ENCODE measurements around the gene GLTPD2. TPM values are rescaled to one million over a fixed set of nuclear protein-coding genes. Genes with fewer than 3 reads are reported as not detected.

The GLTPD2 gene
- not detected in 2 replicates for total RNA-seq

DNA sequence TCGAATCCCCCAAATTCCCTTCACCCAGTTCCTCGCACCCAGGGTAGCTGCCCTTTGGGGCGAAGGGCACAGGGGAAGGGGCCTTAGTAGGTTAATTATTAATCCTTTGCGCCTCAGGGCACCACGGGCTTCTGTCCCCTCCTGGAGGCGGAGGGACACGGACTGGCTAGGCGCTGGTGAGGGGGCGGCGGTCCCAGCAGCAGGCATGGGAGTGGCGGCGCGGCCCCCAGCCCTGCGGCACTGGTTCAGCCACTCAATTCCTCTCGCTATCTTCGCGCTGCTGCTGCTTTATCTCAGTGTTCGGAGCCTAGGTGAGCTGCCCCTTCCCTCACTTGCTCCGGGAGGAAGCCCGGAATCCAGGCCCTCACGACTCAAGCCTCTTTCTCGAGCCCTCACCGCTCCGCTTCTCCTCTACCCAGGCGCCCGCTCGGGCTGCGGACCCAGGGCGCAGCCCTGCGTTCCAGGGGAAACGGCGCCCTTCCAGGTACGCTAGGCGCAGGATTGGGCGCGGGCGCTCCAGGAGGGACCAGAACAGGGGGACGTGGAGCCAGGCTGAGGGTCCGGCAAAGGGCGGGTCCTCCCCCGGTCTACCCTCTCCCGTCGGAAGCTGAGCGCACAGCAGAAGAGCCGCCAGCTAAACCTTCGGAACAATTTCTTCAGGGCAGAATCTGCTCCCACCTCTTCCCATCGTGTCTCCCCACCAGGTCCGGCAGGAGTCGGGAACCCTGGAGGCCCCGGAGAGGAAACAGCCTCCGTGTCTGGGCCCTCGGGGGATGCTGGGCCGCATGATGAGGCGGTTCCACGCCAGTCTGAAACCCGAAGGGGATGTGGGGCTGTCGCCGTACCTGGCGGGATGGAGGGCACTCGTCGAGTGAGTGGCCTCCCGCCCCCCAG, at the start of gene GLTPD2:
Gene GLTPD2 (plus strand): TSS at position 158 of the 894 bp plus-strand sequence. CDS start 48 bp downstream, at position 206.
- no peak for DNase-seq (ENCODE audit: low read depth, low spot score)

DNA sequence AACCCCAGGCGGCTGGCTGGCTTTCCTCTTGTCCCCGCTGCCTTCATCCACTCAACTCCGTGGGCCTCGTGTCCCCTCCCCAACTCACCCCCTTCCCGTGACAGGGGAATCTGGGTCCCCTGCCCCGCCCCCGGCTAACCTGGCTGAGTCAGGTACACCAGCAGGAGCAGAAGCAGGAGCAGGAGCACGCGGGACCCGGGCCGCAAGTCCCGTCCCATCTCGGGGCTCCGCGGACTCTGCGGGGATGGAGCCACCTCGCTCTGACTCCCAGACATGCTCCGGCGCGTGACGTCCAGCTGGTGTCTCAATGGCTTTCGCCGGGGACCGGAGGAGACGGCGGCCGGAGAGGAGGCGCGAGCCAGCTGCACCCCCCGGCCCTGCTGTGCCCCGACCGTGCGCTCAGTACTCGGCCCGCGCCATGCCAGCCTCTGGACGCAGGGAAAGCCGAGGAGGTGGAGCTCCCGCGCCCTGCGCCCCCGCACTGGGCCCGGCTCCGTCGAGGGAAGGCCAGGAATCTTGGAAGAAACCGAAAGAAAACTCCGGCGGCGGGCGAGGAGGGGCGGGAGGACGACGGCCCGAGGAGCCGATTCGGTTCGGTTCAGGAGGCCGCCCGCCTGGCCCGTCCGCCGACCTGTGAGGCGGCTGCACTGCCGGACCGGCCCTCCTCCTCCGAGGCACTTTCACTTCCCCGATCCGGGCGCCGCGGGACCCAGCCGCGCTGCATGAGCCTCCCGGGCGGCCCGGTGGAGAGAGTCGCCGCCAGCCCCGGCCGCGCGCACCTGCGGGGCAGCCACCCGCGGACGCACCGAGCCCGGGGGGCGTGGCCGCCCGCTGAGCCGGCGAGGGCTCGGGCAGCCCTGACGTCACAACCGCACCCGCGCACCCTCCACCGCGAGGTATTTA, 49.4 kb upstream of the GLTPD2 start, which contains the start of the genes CXCL16 and ZMYND15:
Gene CXCL16 (minus strand): TSS at position 807 of the 903 bp plus-strand sequence. CDS start 589 bp downstream, at position 218.
Gene ZMYND15 (plus strand): TSS at position 712 of the 903 bp plus-strand sequence. CDS start 716 bp downstream, outside the sequence.
- DNase-seq (ENCODE audit: low read depth, low spot score): no peak

DNA sequence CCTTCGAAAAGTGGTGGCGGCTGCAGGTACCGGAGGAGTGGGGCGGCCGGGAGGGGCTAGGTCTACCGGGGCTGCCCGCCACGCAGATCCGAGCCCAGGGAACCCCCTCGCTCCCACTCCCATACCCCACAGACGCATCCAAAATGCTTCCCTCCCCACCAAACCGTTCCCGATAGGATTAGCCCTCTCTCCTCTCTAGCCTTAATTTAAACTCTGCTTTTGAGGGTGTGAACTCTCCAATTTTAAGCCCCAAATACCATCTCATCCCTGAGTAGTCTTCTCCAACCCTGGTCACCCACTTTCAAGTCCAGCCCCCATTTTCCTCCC, 48.8 kb upstream of the GLTPD2 start:
- no peak for DNase-seq (ENCODE audit: low read depth, low spot score)

DNA sequence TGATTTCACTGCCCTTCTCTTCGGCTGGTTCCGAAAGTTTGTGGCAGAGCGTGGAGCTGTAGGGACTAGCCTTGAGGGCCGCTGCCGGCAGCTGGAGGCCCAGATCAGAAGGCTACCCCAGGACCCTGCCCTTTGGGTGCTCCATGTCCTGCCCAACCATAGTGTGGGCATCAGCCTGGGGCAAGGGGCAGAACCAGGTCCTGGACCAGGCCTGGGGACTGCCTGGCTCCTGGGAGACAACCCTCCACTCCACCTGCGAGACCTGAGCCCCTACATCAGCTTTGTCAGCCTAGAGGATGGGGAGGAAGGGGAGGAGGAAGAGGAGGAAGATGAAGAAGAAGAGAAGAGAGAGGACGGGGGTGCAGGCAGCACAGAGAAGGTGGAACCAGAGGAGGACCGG, 48.2 kb upstream of the GLTPD2 start:
- DNase-seq (ENCODE audit: low read depth, low spot score): no peak

DNA sequence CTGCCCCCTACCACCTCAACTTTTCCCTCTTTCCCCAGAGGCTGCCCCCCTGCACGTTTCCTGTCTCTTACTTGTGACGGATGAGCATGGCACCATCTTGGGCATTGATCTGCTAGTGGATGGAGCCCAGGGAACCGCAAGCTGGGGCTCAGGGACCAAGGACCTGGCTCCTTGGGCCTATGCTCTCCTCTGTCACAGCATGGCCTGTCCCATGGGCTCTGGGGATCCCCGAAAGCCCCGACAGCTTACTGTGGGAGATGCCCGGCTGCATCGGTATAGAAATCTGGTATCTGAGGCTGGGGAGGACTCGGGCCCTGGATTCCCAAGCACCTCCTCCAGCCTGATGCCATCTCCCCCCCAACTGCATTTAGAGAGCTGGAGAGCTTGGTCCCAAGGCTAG, 47.2 kb upstream of the GLTPD2 start:
- DNase-seq (ENCODE audit: low read depth, low spot score): no peak

DNA sequence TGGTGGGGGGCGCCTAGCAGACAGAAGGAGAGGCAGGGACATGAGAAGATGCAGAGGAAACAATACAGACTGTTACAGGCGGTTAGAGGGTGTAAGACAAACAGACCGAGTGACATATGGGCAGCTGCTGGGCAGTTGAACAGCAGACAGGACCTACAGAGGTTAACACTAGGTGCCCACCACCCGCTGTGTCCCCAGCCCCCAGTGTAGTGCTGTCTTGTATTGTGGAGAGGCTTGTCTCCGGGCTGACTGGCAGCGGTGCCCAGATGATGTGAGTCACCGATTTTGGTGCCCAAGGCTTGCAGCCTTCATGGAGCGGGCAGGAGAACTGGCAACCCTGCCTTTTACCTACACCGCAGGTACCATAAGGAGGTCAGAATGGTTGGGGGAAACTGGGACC, 46.6 kb upstream of the GLTPD2 start:
- no peak for DNase-seq (ENCODE audit: low read depth, low spot score)

DNA sequence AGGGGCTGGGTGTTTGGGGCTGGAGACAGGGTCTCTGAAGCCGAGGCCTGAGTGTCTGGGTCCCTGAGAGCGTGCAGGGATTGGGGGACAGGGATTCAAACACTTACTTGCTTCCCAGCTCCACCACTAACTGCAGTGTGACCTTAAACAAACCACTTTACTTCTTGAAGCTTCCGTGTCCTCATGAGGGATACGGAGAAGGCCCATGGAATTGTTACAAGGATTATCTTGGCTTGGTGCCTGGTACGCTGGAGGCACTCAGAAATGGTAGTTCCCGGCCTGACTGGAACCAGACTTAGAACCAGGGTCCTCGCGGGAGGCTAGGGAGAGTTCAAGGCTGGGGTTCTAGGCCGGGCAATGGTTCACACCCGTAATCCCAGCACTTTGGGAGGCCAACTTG, 46.1 kb upstream of the GLTPD2 start:
- DNase-seq (ENCODE audit: low read depth, low spot score): no peak

DNA sequence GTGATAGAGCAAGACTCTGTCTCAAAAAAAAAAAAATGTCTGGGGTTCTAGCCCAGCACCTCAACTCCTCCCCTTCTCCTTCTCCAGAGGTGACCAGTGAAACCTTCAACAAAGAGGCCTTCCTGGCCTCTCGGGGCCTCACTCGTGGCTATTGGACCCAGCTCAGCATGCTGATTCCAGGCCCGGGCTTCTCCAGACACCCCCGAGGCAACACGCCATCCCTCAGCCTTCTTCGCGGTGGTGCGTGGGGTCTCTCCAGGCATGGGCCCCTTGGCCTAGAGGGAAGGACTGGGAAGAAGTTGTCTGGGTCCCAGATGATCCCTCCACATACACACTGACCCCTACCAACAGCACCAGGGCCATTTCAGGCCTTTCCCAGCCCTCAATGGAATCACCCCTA, 45.5 kb upstream of the GLTPD2 start:
- no peak for DNase-seq (ENCODE audit: low read depth, low spot score)

DNA sequence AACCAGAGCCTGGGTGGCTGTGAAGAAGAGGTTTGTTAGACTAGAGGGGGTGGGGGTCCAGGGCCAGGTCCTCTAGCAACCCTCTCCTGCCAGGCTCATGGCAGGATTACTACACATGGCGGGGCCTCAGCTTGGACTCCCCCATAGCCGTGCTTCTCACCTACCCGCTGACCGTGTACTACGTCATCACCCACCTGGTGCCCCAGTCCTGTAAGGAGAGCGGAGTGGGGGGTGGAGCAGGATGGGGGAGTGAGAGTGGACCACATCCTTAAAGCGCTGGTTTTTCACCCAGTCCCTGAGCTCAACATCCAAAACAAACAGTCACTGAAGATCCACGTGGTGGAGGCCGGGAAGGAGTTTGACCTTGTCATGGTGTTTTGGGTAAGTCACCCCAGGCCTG, 44.9 kb upstream of the GLTPD2 start:
- DNase-seq (ENCODE audit: low read depth, low spot score): no peak

DNA sequence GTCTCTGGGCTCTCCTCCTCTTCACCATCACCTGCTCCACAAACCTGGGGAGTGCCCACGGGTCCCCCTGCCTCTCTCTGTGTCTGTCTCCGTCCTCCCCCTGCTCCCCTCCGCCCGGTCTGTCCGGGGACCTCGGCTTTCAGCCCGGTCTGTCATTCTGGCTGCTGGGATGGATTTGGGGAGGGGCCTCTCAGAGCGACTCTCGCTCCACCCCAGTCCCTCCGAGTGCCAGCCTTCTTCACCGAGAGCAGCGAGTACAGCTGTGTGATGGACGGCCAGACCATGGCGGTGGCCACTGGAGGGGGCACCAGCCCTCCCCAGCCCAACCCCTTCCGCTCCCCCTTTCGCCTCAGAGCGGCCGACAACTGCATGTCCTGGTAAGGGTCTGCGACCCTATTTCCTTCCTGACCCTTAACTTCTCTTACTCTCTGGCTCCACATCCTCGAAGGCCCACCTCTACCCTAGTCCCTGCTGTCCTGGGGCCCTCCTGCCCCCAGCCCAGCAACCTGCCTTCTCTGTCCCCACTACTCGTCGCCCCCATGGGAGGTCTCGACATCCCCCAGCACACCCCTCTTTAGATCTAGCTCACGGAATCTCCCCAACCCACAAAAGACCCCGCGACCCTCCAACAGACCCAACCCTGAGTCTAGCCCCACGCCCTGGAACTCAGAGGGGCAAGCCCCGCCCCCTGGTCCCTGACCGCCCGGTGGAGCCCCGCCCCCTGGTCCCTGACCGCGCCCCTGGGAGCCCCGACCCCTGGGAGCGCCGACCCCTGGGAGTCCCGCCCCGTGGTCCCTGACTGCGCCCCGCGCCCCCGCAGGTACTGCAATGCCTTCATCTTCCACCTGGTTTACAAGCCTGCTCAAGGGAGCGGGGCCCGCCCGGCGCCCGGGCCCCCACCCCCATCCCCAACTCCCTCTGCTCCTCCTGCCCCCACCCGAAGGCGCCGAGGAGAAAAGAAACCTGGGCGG, 43.5 kb upstream of the GLTPD2 start:
- DNase-seq (ENCODE audit: low read depth, low spot score): no peak

DNA sequence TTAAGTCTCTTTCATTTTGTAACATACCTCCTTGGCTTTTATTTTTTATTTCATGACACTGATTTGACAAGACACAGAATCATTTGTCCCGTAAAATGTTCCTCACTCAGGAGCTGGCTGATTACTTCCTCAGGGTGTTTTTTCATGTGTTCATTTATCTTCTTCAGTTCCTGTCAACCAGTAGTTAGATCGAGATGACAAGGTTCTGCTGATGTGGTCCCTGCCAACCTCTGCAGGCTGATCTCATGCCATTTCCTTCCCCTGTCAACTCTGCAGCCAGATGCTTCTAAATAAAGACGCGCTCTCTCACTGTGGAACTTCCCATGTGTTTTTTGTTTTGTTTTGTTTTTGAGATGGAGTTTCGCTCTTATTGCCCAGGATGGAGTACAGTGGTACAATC, 40.9 kb upstream of the GLTPD2 start:
- DNase-seq (ENCODE audit: low read depth, low spot score): no peak

DNA sequence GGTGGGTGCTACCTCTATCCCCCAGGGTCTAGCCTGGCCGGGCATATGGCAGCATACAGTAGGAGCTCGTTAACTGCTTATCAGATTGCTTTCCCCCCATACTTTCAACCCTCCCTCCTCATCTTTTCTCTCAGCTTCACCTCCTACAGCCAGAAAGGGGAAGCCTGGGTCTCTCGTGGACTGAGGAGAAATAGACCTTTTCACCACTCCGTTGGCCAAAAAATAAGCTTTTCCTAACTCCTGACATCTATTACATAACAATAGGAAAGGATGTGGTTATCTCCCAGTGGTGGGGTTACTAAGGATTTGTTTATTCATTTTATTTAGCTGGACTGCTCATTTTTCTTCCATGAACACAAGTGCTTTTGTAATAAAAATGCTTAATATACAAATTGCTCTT, 40.1 kb upstream of the GLTPD2 start:
- DNase-seq (ENCODE audit: low read depth, low spot score): no peak

DNA sequence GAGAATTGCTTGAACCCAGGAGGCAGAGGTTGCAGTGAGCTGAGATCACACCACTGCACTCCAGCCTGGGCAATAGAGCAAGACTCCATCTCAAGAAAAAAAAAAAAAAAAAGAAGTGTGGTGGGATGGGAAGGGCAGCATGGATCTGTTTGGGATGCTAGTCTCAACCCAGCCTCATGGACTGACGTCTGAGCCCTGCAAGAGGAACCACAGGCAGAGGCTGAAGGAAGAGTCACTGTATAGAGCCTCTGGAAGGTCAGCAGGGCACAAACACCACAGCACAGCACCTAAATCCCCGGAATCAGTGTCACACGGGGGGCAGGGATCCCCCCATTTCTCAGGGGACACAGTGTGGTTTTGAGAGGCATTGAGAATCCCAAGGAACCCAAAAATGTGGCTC, 38.2 kb upstream of the GLTPD2 start:
- no peak for DNase-seq (ENCODE audit: low read depth, low spot score)

DNA sequence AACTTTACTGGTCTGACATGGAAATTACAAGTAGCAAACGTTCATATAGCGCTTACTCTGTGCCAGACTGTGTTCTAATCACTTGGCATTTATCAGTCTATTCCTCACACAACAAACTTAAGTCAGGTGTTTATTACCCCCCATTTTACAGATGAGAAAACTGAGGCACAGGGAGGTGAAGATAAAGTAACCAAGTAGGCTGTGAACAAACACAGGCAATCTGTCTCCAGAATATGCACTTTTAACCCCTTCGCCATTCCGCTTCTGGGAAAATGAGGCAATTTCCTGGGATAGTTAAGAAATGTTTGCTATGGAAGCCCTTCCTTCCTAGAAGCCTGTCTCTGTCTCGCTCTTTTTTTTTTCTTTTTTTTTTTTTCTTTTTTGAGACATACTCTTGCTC, 36.8 kb upstream of the GLTPD2 start:
- DNase-seq (ENCODE audit: low read depth, low spot score): no peak

DNA sequence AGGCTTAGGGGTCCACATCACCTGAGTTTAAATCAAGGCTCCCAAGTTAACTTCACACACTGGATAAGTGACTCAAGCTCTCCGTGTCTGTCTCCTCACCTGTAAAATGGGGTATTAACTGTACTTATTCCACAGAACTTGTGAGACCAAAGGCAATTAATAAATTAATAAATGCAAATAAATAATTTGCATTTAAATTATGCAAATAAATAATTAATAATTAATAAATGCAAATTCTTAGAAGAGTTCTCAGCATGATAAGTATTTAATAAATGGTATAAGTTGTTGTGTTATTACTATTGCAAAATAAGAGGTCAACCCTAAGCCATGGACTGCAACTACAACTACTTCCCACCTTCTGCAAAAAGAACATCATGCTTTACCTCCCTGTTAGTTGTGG, 35.4 kb upstream of the GLTPD2 start:
- no peak for DNase-seq (ENCODE audit: low read depth, low spot score)

DNA sequence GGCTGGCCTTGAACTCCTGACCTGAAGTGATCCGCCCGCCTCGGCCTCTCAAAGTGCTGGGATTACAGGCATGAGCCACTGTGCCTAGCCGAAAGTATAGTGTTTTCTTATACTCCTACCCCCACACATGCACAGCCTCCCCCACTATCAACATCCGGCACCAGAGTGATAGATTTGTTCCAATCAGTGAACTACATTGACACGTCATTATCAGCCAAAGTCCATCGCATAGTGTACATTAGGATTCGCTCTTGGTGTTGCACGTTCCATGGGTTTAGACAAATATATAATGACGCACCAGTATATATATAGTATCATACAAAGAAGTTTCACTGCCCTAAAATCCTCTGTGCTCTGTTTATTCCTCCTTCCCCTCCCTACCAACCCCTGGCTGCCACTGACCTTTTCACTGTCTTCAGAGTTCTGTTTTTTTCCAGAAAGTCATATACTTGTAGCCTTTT, 29.0 kb upstream of the GLTPD2 start:
- no peak for DNase-seq (ENCODE audit: low read depth, low spot score)

DNA sequence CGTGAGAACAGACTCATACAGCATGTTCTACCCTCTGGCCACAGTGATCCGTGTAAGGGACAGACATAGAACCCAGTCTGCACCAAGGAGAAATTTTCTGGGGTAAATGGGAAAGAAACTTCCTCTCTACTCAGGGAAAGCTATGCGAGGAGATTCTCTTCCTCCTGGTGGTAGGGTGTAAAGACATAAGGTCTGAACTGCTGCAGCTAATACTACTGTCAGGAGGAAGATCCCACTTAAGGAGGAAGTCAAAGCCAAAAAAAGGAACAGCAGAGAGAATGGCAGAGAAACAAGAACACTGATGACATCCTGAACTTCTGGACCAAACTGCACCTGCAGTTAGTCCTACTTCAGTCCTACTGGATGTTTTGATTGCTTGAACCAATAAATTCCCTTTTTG, 24.2 kb upstream of the GLTPD2 start:
- no peak for DNase-seq (ENCODE audit: low read depth, low spot score)

DNA sequence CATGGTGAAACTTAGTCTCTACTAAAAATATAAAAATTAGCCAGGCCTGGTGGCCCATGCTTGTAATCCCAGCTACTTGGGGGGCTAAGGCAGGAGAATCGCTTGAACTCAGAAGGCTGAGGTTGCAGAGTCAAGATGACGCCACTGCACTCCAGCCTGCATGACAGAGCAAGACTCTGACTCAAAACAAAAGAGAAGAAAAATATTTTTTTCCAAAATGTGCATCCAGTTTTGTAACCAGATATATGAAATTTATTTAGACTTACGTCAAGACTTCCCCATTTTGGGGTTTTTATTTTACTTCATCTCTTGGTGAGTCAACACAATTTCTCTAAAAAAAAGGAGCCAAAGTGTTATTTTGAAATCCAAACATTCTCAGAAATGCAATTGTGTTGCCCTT, 22.6 kb upstream of the GLTPD2 start:
- DNase-seq (ENCODE audit: low read depth, low spot score): no peak

DNA sequence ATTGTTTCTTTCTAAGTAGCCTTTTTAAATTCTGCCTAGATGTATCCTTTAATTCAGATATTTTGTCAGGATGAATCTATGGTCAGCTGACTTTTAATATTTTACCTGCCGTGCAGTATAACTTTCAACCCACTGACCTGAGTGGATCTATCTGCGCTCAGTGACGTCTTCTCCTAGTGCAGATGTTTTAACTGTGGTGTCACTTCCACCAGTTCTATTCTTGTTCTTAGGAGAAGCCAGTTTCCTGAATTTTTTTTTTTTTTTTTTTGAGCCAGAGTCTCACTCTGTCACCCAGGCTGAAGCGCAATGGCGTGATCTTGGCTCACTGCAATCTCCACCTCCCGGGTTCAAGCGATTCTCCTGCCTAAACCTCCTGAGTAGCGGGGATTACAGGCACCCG, 22.0 kb upstream of the GLTPD2 start:
- no peak for DNase-seq (ENCODE audit: low read depth, low spot score)

DNA sequence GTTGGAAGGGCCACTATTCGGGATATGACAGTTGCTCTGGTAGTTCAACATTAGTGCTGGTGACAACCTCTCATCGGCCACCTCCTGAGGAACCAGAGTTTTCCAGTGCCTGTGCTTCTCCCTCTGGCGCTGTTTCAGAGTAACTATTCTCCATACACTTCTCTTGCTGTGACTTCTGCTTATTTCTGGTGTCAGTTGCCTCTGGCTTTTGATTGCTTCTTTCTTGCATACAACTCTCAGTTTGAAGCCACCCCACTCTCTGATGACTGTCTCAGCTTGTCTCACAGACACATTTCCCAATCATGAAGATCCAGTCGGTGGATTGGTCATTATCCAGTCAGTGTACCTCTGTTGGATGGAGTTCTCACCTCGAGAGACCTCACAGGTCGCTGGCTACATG, 20.5 kb upstream of the GLTPD2 start:
- no peak for DNase-seq (ENCODE audit: low read depth, low spot score)

DNA sequence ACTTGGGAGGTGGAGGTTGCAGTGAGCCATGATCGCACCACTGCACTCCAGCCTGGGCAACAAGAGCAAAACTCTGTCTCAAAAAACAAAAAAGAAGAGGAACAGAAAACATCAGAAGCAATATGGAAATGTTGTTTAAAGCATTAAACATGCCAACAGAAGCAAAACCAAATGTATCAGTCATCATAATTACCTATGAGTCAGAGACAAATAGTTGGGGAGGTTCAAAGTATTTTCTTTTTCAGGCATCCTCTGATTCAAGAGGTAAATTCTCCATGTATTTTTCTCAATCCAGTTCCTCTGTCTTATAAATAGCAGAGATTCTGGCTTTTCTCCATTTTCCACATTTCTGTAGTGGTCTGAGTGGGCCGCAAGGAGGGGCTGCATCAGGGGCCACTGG, 19.1 kb upstream of the GLTPD2 start:
- no peak for DNase-seq (ENCODE audit: low read depth, low spot score)

Measured in pulmonary artery endothelial cell (primary cell).